OCI-LY3 (cell line): Measurements from ENCODE around the gene TEX22.

Source experiments
- H2AFZ ChIP-seq: fragments of 200-600, 300-600 bp; shearing (Covaris generic); 2 replicates; pipeline ENCODE4 v1.6.0; 2014; ENCODE audit warnings: antibody characterized with exemption, low read depth, low read length
- H3K27ac ChIP-seq: fragments of 200-600, 300-600 bp; sonication (generic); 2 replicates; pipeline ENCODE4 v1.5.1; 2014; ENCODE audit warnings: mild to moderate bottlenecking, low read length, moderate library complexity, mixed read lengths
- H3K27me3 ChIP-seq: fragments of 200-600, 300-600 bp; sonication (generic); 2 replicates; pipeline ENCODE4 v1.6.1; 2014; ENCODE audit warnings: low read depth, low read length, mixed read lengths
- H3K36me3 ChIP-seq: fragments of 200-600, 300-600 bp; sonication (generic); replicated peaks from 2 replicates; pipeline ENCODE3; 2014; ENCODE audit warnings: low read depth, low read length, mixed read lengths
- H3K4me1 ChIP-seq: fragments of 300-600, 200-600 bp; sonication (generic); 2 replicates; pipeline ENCODE4 v1.6.1; 2014; ENCODE audit warnings: low read length, mixed read lengths
- H3K4me2 ChIP-seq: fragments of 200-600, 300-600 bp; sonication (generic); 2 replicates; pipeline ENCODE4 v1.6.1; 2014; ENCODE audit warnings: low read length, mixed read lengths
- H3K4me3 ChIP-seq: fragments of 300-600, 200-600 bp; sonication (generic); 2 replicates; pipeline ENCODE4 v1.5.1; 2014; ENCODE audit warnings: antibody characterized with exemption, mild to moderate bottlenecking, low read length, moderate library complexity
- H3K79me2 ChIP-seq: fragments of 300-600, 200-600 bp; shearing (Covaris generic); 2 replicates; pipeline ENCODE4 v1.6.1; 2014; ENCODE audit warnings: mild to moderate bottlenecking, low read length, mixed read lengths
- H3K9ac ChIP-seq: fragments of 300-600, 200-600 bp; shearing (Covaris generic); 2 replicates; pipeline ENCODE4 v1.6.0; 2014; ENCODE audit warnings: mild to moderate bottlenecking, low read length, moderate library complexity
- H3K9me3 ChIP-seq: fragments of 200-600, 300-600 bp; shearing (Covaris generic); 2 replicates; pipeline ENCODE4 v1.6.1; 2014; ENCODE audit warnings: low read length, mixed read lengths; ENCODE audit not compliant: insufficient read depth
- H4K20me1 ChIP-seq: fragments of 200-600, 300-600 bp; sonication (generic); 2 replicates; pipeline ENCODE4 v1.6.1; 2016; ENCODE audit warnings: low read length, mixed read lengths; ENCODE audit not compliant: insufficient read depth
- CTCF ChIP-seq: fragments of 200-600, 300-600 bp; sonication (generic); IDR thresholded peaks from 2 replicates; pipeline ENCODE4 v1.5.1; 2014; ENCODE audit warnings: antibody characterized with exemption, low read length, low read depth
- EZH2phosphoT487 ChIP-seq: fragments of 200-600 bp; shearing (Covaris generic); IDR thresholded peaks from 2 replicates; pipeline ENCODE4 v1.6.1; 2018; ENCODE audit warnings: antibody characterized with exemption, mixed run types, low read depth

TEX22 gene

GRCh38 chr14:105439710-105440553, 41.6 kb downstream of the TEX22 start:
- H4K20me1 ChIP-seq: peaks cover 52% of the 10 kb centered on the region
- no peak overlapping the region for H3K9ac ChIP-seq
- TF ChIP-seq CTCF (no peak), EZH2phosphoT487 (no peak)
- H3K9me3 ChIP-seq: no peaks in the 10 kb centered on the region
- no peak overlapping the region for H3K4me3 ChIP-seq
- no peak overlapping the region for H3K4me2 ChIP-seq
- H2AFZ ChIP-seq: no peak overlapping the region
- H3K36me3 ChIP-seq: peaks cover 17% of the 10 kb centered on the region
- peaks cover 59% of the 10 kb centered on the region for H3K79me2 ChIP-seq
- no peaks in the 10 kb centered on the region for H3K4me1 ChIP-seq
- H3K27ac ChIP-seq: no peak overlapping the region
- H3K27me3 ChIP-seq: no peaks in the 10 kb centered on the region

- Histone ChIP-seq H3K4me2 (no peak overlapping the region), H3K36me3 (peaks cover 17% of the 10 kb centered on the region), H3K27ac (no peak overlapping the region)
These were observed 42.2 kb downstream of the TEX22 start for GRCh38 chr14:105440554-105440900.

GRCh38 chr14:105440992-105441391, 42.7 kb downstream of the TEX22 start:
- no peak for TF ChIP-seq EZH2phosphoT487
- TF ChIP-seq CTCF: no peak
- Histone ChIP-seq H3K4me3 (no peak overlapping the region), H3K27me3 (no peaks in the 10 kb centered on the region), H3K4me1 (no peaks in the 10 kb centered on the region), H3K9me3 (no peaks in the 10 kb centered on the region), H3K79me2 (peaks cover 52% of the 10 kb centered on the region), H3K4me2 (no peak overlapping the region), H2AFZ (no peak overlapping the region), H3K36me3 (peaks cover 17% of the 10 kb centered on the region), H4K20me1 (peaks cover 44% of the 10 kb centered on the region), H3K9ac (no peak overlapping the region), H3K27ac (no peak overlapping the region)

More at GRCh38 chr14:105440554-105440900, 42.2 kb downstream of the TEX22 start:
- Histone ChIP-seq H2AFZ (no peak overlapping the region), H4K20me1 (peaks cover 46% of the 10 kb centered on the region), H3K4me1 (no peaks in the 10 kb centered on the region), H3K9me3 (no peaks in the 10 kb centered on the region), H3K27me3 (no peaks in the 10 kb centered on the region), H3K9ac (no peak overlapping the region), H3K4me3 (no peak overlapping the region), H3K79me2 (peaks cover 54% of the 10 kb centered on the region)
- TF ChIP-seq CTCF (no peak), EZH2phosphoT487 (no peak)

- Histone ChIP-seq H3K4me2 (no peak overlapping the region), H2AFZ (no peak overlapping the region), H3K79me2 (peaks cover 51% of the 10 kb centered on the region), H4K20me1 (peaks cover 33% of the 10 kb centered on the region), H3K36me3 (peaks cover 15% of the 10 kb centered on the region), H3K27me3 (no peaks in the 10 kb centered on the region), H3K4me3 (no peak overlapping the region), H3K27ac (no peak overlapping the region), H3K4me1 (no peaks in the 10 kb centered on the region), H3K9me3 (no peaks in the 10 kb centered on the region), H3K9ac (no peak overlapping the region)
- no peak for TF ChIP-seq CTCF
- no peak for TF ChIP-seq EZH2phosphoT487
These were observed 43.8 kb downstream of the TEX22 start for GRCh38 chr14:105442125-105442524.
